C4-2B (cell line): ENCODE results near the gene ARHGAP5.
A peak's percentile ranks its signal among the peaks of the same experiment; 100 is the strongest.

Source experiments
- H3K27ac ChIP-seq: fragments of 450-650 bp; 2 replicates; pipeline ENCODE4 v1.5.1; 2017
- ZFX ChIP-seq: fragments of 450-650 bp; IDR thresholded peaks from 2 replicates; pipeline ENCODE4 v1.6.1; 2017
- TF ChIP-seq, protein P1 (sequence below): fragments of 450-650 bp; conservative IDR thresholded peaks from 2 replicates; pipeline ENCODE4 v1.5.1; 2017; ENCODE audit warnings: mild to moderate bottlenecking

ARHGAP5 gene

DNA sequence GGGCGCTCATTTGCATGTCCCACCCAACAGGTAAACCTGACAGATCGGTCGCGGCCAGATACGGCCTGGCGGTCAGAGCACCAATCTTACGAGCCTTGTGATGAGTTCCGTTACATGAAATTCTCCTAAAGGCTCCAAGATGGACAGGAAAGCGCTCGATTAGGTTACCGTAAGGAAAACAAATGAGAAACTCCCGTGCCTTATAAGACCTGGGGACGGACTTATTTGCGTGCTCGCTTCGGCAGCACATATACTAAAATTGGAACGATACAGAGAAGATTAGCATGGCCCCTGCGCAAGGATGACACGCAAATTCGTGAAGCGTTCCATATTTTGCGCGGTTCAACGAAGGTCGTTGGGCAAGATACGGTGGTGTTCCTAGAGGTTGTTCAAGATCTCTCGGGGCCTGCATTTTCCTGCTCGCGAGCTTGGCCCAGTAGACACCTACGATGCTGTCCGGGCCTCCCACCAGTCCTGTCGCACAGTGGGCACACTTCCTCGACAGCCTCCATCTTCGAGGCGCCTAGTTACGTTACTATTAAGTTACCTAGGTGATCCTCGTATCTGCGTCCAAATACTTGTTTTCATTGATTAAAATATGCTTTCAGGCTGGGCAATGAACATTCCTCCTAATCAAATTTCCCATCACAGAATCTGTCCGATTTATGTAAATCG is 124.8 kb downstream of the ARHGAP5 start, which contains the start of gene RNU6-7:
Gene RNU6-7, plus strand, starts transcription at position 230 of the 675 bp plus-strand sequence.
- TF ChIP-seq, protein P1, sequence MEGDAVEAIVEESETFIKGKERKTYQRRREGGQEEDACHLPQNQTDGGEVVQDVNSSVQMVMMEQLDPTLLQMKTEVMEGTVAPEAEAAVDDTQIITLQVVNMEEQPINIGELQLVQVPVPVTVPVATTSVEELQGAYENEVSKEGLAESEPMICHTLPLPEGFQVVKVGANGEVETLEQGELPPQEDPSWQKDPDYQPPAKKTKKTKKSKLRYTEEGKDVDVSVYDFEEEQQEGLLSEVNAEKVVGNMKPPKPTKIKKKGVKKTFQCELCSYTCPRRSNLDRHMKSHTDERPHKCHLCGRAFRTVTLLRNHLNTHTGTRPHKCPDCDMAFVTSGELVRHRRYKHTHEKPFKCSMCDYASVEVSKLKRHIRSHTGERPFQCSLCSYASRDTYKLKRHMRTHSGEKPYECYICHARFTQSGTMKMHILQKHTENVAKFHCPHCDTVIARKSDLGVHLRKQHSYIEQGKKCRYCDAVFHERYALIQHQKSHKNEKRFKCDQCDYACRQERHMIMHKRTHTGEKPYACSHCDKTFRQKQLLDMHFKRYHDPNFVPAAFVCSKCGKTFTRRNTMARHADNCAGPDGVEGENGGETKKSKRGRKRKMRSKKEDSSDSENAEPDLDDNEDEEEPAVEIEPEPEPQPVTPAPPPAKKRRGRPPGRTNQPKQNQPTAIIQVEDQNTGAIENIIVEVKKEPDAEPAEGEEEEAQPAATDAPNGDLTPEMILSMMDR = no peak
- TF ChIP-seq ZFX = peak; percentile 8; the same call in 1 of the 2 replicates
- peak within 1 kb of the TSS; percentile 88 for H3K27ac ChIP-seq

DNA sequence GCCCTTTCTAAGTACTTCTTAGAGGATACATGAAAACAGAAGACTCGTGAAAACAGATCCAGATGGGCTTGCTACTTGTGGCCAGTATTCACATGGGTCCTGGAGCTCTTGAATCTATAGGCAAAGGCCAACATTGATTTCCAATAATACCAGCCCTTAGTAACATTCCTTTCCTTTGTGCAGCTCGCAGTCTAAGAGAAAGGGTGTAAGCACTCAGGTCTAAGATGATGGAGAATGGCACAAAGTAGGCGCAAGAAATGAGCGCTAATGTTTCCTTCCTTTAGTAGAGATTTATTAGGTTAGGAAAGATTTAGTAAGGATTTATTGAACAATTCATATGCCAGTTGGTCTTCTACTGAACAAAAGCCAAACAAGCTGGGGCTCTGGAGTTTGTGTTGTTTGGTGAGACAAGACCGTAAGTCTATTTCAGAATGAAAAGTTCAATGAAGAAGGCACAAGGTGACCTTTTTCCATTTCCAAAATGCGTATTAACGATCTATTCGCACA is 125.4 kb downstream of the ARHGAP5 start:
- peak overlapping the region; percentile 64 for H3K27ac ChIP-seq
- TF ChIP-seq ZFX = no peak
- TF ChIP-seq, protein P1 = no peak

DNA sequence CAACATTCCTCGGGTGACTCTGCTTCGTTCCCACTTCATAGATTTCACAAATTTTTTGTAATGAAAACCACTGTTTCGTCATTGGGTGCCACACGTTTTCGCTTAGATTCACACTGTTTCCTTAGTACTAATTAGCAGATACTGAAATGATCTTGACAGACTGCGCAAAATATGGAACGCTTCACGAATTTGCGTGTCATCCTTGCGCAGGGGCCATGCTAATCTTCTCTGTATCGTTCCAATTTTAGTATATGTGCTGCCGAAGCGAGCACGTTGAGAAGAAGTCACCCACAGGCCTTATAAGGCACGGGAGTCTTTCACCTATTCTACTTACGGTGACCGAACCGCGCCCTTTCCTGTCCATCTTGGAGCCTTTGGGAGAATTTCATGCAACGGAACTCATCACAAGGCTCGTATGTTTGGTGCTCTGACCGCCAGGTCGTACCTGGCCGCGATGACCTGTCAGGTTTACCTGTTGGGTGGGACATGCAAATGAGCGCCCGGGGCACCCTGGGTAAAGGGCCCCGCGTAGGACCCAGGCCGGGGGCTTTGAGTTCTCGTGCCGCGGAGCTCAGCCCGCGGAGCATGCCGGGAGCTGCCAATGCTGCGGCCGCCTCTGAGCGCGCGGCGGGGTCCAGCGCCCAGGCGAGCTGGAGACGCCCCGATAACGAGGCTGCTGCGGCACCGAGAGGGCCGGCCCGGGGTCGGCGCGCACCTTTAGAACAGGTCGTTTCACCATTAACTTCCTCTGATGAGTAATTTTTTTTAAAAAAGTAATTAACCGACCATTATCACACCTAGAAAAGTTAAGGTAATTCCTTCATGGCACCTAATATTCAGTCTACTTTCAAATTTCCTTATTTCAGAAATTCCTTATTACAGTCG is 126.1 kb downstream of the ARHGAP5 start, which contains the start of gene RNU6-8:
Gene RNU6-8, minus strand, starts transcription at position 272 of the 885 bp plus-strand sequence.
- peak within 1 kb of the TSS; percentile 88 for H3K27ac ChIP-seq
- TF ChIP-seq ZFX = 0 out of 2 replicates have a peak, but pooled peaks have one; percentile 17
- TF ChIP-seq, protein P1 = no peak

DNA sequence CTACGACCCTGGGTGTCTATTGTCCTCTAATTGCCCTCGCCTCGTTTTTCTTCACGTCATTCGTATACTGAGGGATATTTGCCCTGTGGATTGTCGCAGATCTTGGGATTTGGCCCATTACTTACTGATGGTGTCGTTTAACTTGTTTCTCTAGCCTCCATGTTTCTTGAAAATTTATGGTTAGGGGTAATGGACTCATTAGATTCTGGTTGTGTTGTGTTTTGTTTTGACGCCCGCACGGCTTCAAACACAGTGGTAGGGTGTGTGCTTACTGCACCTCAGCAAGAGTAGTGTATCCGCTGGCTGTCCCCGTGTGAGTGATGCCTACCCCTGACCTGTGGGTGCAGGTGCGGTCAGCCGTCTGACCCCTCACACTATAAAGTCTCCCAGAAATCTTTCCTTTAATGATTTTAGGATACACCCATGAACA is 126.8 kb downstream of the ARHGAP5 start:
- TF ChIP-seq, protein P1 = no peak
- no peak for TF ChIP-seq ZFX
- H3K27ac ChIP-seq = peak overlapping the region; percentile 88

DNA sequence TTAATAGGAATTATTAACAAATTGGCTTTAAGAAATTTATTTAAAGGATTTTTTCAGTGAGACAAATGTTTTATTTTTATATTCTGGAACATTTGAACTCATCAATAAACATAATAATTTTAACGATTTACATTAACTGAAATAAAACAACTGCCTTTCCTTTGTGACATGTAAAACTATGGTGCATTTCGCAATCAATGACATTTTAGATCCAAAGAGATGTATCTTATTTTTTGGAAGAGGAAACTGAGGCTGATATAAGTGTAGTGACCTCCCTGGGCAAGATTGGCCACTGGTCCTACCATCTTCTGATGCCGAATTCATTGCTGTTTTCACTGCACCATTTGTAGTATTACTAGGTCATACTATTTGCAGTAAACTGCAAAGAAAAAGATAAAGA is 128.4 kb downstream of the ARHGAP5 start:
- no peak for TF ChIP-seq ZFX
- TF ChIP-seq, protein P1 = no peak
- no peak overlapping the region for H3K27ac ChIP-seq

DNA sequence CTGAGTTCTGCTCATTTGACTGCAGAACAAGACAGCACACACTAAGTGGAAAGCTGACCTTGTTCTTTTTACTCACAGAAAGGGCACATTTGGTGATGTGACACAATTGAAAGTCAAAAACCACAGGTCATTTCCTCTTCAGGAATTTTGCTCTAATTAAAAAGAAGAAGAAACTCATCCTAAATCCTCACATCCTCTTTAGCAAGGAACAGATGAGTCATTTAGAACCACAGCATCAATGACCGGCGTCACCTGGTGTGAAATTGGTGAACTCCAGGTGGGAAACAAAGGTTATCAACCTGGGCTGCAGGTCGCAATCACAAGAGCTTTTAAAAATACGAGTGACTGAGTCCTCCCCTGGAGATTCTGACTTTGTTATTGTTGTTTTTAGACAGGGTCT is 128.9 kb downstream of the ARHGAP5 start:
- H3K27ac ChIP-seq = no peak overlapping the region
- TF ChIP-seq, protein P1 = no peak; the same call in 1 of the 2 replicates

DNA sequence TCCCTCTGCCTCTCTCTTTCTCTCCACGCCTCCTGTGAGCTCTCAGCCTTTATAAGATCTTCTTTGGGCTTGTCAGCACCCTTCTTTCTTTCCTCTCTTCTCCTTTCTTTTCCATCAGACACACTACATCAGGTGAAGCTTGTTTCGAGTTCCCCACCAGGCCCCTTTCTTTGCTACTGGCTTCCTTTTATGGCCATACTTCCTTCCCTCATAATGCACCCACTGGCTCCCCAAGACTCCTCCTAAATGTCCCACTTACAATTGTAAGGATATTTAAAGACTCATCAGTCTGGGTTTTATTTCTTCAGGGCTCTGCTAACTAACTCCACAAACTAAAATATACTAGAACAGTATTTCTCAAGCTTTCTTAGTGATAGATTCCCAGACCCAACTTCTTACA is 129.4 kb downstream of the ARHGAP5 start:
- H3K27ac ChIP-seq = no peak overlapping the region
- TF ChIP-seq, protein P1 = no peak
- no peak for TF ChIP-seq ZFX
